ENCODE measurements around the gene CDKAL1.

The CDKAL1 gene

GRCh38 chr6:20708367-20709124 lies 174.3 kb downstream of the CDKAL1 start:
- POLR2A ChIA-PET, result no interaction called here
- TF ChIP-seq ZNF384 (IDR thresholded peaks at IDR 0.05), result no peak
- TF ChIP-seq, protein P1, sequence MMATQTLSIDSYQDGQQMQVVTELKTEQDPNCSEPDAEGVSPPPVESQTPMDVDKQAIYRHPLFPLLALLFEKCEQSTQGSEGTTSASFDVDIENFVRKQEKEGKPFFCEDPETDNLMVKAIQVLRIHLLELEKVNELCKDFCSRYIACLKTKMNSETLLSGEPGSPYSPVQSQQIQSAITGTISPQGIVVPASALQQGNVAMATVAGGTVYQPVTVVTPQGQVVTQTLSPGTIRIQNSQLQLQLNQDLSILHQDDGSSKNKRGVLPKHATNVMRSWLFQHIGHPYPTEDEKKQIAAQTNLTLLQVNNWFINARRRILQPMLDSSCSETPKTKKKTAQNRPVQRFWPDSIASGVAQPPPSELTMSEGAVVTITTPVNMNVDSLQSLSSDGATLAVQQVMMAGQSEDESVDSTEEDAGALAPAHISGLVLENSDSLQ (IDR thresholded peaks at IDR 0.05), result no peak
- no peak for TF ChIP-seq BHLHE40 (IDR thresholded peaks at IDR 0.05; ENCODE audit: borderline replicate concordance)
- no peak for TF ChIP-seq FOXA1 (IDR thresholded peaks at IDR 0.05)
- CTCF ChIA-PET, result no interaction called here
- DNase-seq (ENCODE audit: extremely low spot score), result no peak

DNA sequence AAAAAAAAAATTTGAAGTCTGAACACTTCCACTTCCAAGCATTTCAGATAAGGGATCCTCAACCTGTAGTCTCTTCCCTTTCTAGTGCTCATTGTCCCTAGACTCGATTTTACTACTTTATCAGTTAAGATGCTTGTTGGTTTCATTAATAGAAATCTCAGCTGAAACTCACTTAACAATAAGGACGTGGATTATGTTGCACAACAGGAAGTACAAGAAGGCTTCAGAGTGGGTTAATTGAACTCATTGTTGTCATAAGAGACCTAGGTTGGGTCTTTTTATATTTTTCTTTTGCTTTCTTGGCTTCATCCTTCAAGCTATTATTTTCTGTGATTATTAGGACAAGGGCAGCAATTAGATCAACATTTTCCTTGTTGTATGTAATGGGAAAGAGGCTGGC lies 175.2 kb downstream of the CDKAL1 start:
- CTCF ChIA-PET, result no interaction called here
- POLR2A ChIA-PET, result no interaction called here
- no peak for TF ChIP-seq TARDBP (IDR thresholded peaks at IDR 0.05)
- TF ChIP-seq BHLHE40 (IDR thresholded peaks at IDR 0.05; ENCODE audit: borderline replicate concordance), result no peak
- no peak for TF ChIP-seq FOXM1 (IDR thresholded peaks at IDR 0.05; ENCODE audit: borderline replicate concordance)
- no peak for TF ChIP-seq ZNF384 (IDR thresholded peaks at IDR 0.05)
- DNase-seq (ENCODE audit: extremely low spot score), result no peak

DNA sequence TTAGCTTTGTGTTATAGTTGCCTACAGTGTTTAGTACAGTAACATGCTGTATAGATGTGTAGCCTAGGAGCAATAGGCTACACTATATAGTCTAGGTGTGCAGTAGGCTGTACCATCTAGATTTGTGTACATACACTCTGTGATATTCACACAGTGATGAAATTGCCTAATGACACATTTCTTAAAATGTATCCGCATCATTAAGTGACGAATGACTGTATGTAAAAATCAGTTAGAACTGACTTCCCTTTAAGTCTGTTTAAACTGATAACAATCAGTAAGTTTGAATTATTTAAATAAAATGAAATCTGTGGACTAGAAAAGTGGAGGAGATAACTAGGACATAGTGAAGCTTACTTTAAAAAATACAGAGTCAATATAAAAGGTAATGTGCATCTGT lies 176.1 kb downstream of the CDKAL1 start:
- no peak for TF ChIP-seq SP1 (IDR thresholded peaks at IDR 0.05)
- no peak for TF ChIP-seq ARNT (IDR thresholded peaks at IDR 0.05)
- TF ChIP-seq HDGF (IDR thresholded peaks at IDR 0.05; ENCODE audit: borderline replicate concordance), result no peak
- no peak for TF ChIP-seq FOXM1 (IDR thresholded peaks at IDR 0.05; ENCODE audit: borderline replicate concordance)
- no peak for TF ChIP-seq SUZ12 (IDR thresholded peaks at IDR 0.05)
- TF ChIP-seq ZNF384 (IDR thresholded peaks at IDR 0.05), result no peak
- no peak for TF ChIP-seq BHLHE40 (IDR thresholded peaks at IDR 0.05; ENCODE audit: borderline replicate concordance)
- no peak for TF ChIP-seq ELF4 (IDR thresholded peaks at IDR 0.05)
- TF ChIP-seq NFRKB (IDR thresholded peaks at IDR 0.05), result no peak
- no peak for TF ChIP-seq FOXA1 (IDR thresholded peaks at IDR 0.05)
- no peak for TF ChIP-seq LEF1 (IDR thresholded peaks at IDR 0.05; ENCODE audit: borderline replicate concordance)
- TF ChIP-seq, protein P1 (IDR thresholded peaks at IDR 0.05), result no peak
- no peak for TF ChIP-seq CTBP1 (IDR thresholded peaks at IDR 0.05; ENCODE audit: borderline replicate concordance)
- no peak for TF ChIP-seq TARDBP (IDR thresholded peaks at IDR 0.05)
- TF ChIP-seq FOXK2 (IDR thresholded peaks at IDR 0.05), result no peak
- no peak for TF ChIP-seq L3MBTL2 (conservative IDR thresholded peaks at IDR 0.05)
- no peak for DNase-seq (ENCODE audit: extremely low spot score)
- CTCF ChIA-PET, result no interaction called here
- POLR2A ChIA-PET, result no interaction called here

GRCh38 chr6:20711518-20711917 lies 177.3 kb downstream of the CDKAL1 start:
- no peak for DNase-seq (ENCODE audit: extremely low spot score)
- ChIA-PET CTCF (no interaction called here), POLR2A (no interaction called here)
- TF ChIP-seq TARDBP (IDR thresholded peaks at IDR 0.05) (no peak), ZNF384 (IDR thresholded peaks at IDR 0.05) (no peak), FOXM1 (IDR thresholded peaks at IDR 0.05; ENCODE audit: borderline replicate concordance) (no peak), LEF1 (IDR thresholded peaks at IDR 0.05; ENCODE audit: borderline replicate concordance) (no peak)
- TF ChIP-seq, protein P1 (IDR thresholded peaks at IDR 0.05), result no peak

- ChIA-PET CTCF (no interaction called here), POLR2A (no interaction called here)
- DNase-seq (ENCODE audit: extremely low spot score), result no peak
- TF ChIP-seq BHLHE40 (IDR thresholded peaks at IDR 0.05; ENCODE audit: borderline replicate concordance) (no peak), FOXA1 (IDR thresholded peaks at IDR 0.05) (no peak)
These were observed 177.8 kb downstream of the CDKAL1 start for GRCh38 chr6:20712011-20712410.

DNA sequence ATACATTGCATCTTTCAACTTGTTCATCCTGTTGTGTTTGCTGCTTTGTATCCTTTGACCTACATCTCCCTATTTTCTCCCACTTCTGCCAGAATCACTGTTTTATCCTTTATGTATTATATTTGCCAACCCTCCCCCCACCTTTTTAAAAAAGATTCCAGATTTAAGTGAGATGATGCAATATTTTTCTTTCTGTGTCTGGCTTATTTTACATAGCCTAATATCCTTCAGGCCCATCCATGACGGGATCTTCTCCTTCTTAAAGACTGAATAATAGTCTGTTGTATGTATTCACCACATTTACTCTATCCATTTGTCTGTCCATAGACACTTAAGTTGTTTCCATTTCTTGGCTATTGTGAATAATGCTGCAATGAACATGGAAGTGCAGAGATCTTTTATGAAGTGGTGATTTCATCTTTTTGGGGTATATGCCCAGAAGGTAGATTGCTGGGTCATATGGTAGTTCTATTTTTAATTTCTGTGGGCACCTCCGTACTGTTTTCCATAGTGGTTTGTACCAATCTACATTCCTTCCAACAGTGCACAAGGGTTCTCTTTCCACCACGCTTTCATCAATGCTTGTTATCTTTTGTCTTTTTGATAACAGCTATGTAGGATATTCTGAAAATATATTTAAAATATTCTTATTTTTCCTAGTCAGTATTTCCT lies 181.0 kb downstream of the CDKAL1 start:
- DNase-seq (ENCODE audit: extremely low spot score), result no peak
- TF ChIP-seq, protein P1 (IDR thresholded peaks at IDR 0.05), result no peak
- TF ChIP-seq TARDBP (IDR thresholded peaks at IDR 0.05) (no peak), SUZ12 (IDR thresholded peaks at IDR 0.05) (no peak), FOXM1 (IDR thresholded peaks at IDR 0.05; ENCODE audit: borderline replicate concordance) (no peak), NFRKB (IDR thresholded peaks at IDR 0.05) (no peak), BHLHE40 (IDR thresholded peaks at IDR 0.05; ENCODE audit: borderline replicate concordance) (no peak)
- POLR2A ChIA-PET, result no interaction called here
- CTCF ChIA-PET, result no interaction called here
